H9 (cell line): Measurements from ENCODE around the gene PRKAR2A. TPM values are rescaled to one million over a fixed set of nuclear protein-coding genes. Genes with fewer than 3 reads are reported as not detected.

Experiments used
- DNase-seq: peaks from one replicate; pipeline ENCODE4 v3.0.0-alpha.2; 2017
- H2AFZ ChIP-seq: one replicate; pipeline ENCODE4 v1.6.1; 2013; ENCODE audit warnings: mild to moderate bottlenecking, low read length, control low read depth, moderate library complexity
- H2AK5ac ChIP-seq: 2 replicates; pipeline ENCODE4 v1.6.1; 2013; ENCODE audit warnings: low read length, control low read depth, mixed read lengths; ENCODE audit not compliant: insufficient read length
- H2BK120ac ChIP-seq: one replicate; pipeline ENCODE4 v1.6.1; 2013; ENCODE audit warnings: low read depth, mild to moderate bottlenecking, low read length, control low read depth, inconsistent platforms; ENCODE audit not compliant: poor library complexity, severe bottlenecking
- H2BK12ac ChIP-seq: 2 replicates; pipeline ENCODE4 v1.6.1; 2013; ENCODE audit warnings: low read length, control low read depth, mixed read lengths, low read depth; ENCODE audit not compliant: insufficient read length
- H2BK15ac ChIP-seq: 2 replicates; pipeline ENCODE4 v1.6.1; 2013; ENCODE audit warnings: low read depth, low read length, control low read depth
- H2BK20ac ChIP-seq: one replicate; pipeline ENCODE4 v1.6.1; 2013; ENCODE audit warnings: low read depth, mild to moderate bottlenecking, low read length, control low read depth, inconsistent platforms; ENCODE audit not compliant: poor library complexity, severe bottlenecking
- H2BK5ac ChIP-seq: 2 replicates; pipeline ENCODE4 v1.6.1; 2013; ENCODE audit warnings: low read length, control low read depth, mixed read lengths; ENCODE audit not compliant: insufficient read length
- H3K14ac ChIP-seq: 2 replicates; pipeline ENCODE4 v1.6.1; 2013; ENCODE audit warnings: low read length, control low read depth; ENCODE audit not compliant: insufficient read depth
- H3K18ac ChIP-seq: 2 replicates; pipeline ENCODE4 v1.6.1; 2013; ENCODE audit warnings: low read depth, mild to moderate bottlenecking, mixed read lengths, low read length, control low read depth; ENCODE audit not compliant: insufficient read length
- H3K23ac ChIP-seq: 2 replicates; pipeline ENCODE4 v1.6.1; 2013; ENCODE audit warnings: low read length, control low read depth, mixed read lengths, low read depth; ENCODE audit not compliant: insufficient read length
- H3K23me2 ChIP-seq: 2 replicates; pipeline ENCODE4 v1.6.1; 2013; ENCODE audit warnings: low read depth, mild to moderate bottlenecking, mixed read lengths, low read length, control low read depth; ENCODE audit not compliant: insufficient read length, poor library complexity, severe bottlenecking
- H3K27ac ChIP-seq: 2 replicates; pipeline ENCODE4 v1.5.1; 2013; ENCODE audit warnings: low read length, control low read depth, mixed read lengths, low read depth; ENCODE audit not compliant: insufficient read length
- H3K27me3 ChIP-seq: 2 replicates; pipeline ENCODE4 v1.6.1; 2013; ENCODE audit warnings: low read length, control low read depth, inconsistent platforms; ENCODE audit not compliant: insufficient read depth
- H3K4ac ChIP-seq: 2 replicates; pipeline ENCODE4 v1.6.1; 2013; ENCODE audit warnings: low read depth, mild to moderate bottlenecking, control low read depth, inconsistent platforms, low read length, moderate library complexity
- H3K4me1 ChIP-seq: 2 replicates; pipeline ENCODE4 v1.6.1; 2013; ENCODE audit warnings: low read length, control low read depth, inconsistent platforms; ENCODE audit not compliant: insufficient read depth
- H3K4me2 ChIP-seq: 2 replicates; pipeline ENCODE4 v1.6.1; 2013; ENCODE audit warnings: low read length, control low read depth, mixed read lengths; ENCODE audit not compliant: insufficient read length, insufficient read depth
- H3K56ac ChIP-seq: 2 replicates; pipeline ENCODE4 v1.6.1; 2013; ENCODE audit warnings: low read depth, mild to moderate bottlenecking, mixed read lengths, low read length, control low read depth; ENCODE audit not compliant: insufficient read length
- H3K79me1 ChIP-seq: 2 replicates; pipeline ENCODE4 v1.6.1; 2013; ENCODE audit warnings: low read depth, mild to moderate bottlenecking, moderate library complexity, low read length, control low read depth, inconsistent platforms; ENCODE audit not compliant: insufficient read depth, poor library complexity, severe bottlenecking
- H3K79me2 ChIP-seq: 2 replicates; pipeline ENCODE4 v1.6.1; 2013; ENCODE audit warnings: low read length, control low read depth, inconsistent platforms; ENCODE audit not compliant: insufficient read depth
- H3K9ac ChIP-seq: 2 replicates; pipeline ENCODE4 v1.6.1; 2013; ENCODE audit warnings: low read length, control low read depth, mixed read lengths; ENCODE audit not compliant: insufficient read length; ENCODE audit errors: extremely low read depth
- H3K9me3 ChIP-seq: one replicate; pipeline ENCODE4 v1.6.1; 2013; ENCODE audit warnings: low read depth, low read length, inconsistent platforms; ENCODE audit not compliant: control insufficient read depth
- H3T11ph ChIP-seq: one replicate; pipeline ENCODE4 v1.6.1; 2013; ENCODE audit warnings: mild to moderate bottlenecking, low read length, control low read depth, inconsistent platforms
- H4K20me1 ChIP-seq: one replicate; pipeline ENCODE4 v1.6.1; 2013; ENCODE audit not compliant: control insufficient read depth, insufficient read length, insufficient read depth
- H4K5ac ChIP-seq: 2 replicates; pipeline ENCODE4 v1.6.1; 2013; ENCODE audit warnings: low read depth, mild to moderate bottlenecking, mixed read lengths, low read length, control low read depth; ENCODE audit not compliant: insufficient read length
- H4K8ac ChIP-seq: replicated peaks from 2 replicates; pipeline ENCODE4 v1.6.1; 2013; ENCODE audit warnings: low read length, control low read depth, mixed read lengths, low read depth; ENCODE audit not compliant: insufficient read length
- H4K91ac ChIP-seq: 2 replicates; pipeline ENCODE4 v1.6.1; 2013; ENCODE audit warnings: low read depth, mild to moderate bottlenecking, moderate library complexity, mixed read lengths, low read length, control low read depth; ENCODE audit not compliant: insufficient read length
- H3K27ac Mint-ChIP-seq, 3 experiments: 2 replicates in 2 of 3; 3 replicates in 1 of 3; pipeline ENCODE4 v1.8.0; 2020 to 2021; ENCODE audit warnings: mixed read lengths in 3 of 3, mild to moderate bottlenecking in 1 of 3, moderate library complexity in 1 of 3
- H3K27me3 Mint-ChIP-seq: 2 replicates; pipeline ENCODE4 v1.8.0; 2021; ENCODE audit warnings: low read depth, mild to moderate bottlenecking, moderate library complexity, mixed read lengths
- H3K36me3 Mint-ChIP-seq, 3 experiments: 2 replicates in 2 of 3; 3 replicates in 1 of 3; pipeline ENCODE4 v1.8.0; 2020 to 2021; ENCODE audit warnings: low read depth in 3 of 3, mixed read lengths in 3 of 3; ENCODE audit not compliant: insufficient read depth in 1 of 3
- H3K4me1 Mint-ChIP-seq, 2 experiments: 2 replicates each; pipeline ENCODE4 v1.8.0; 2020; ENCODE audit warnings: mixed read lengths in 2 of 2
- H3K4me3 Mint-ChIP-seq, 2 experiments: 2 replicates in 1 of 2; 3 replicates in 1 of 2; pipeline ENCODE4 v1.8.0; 2020 to 2021; ENCODE audit warnings: mild to moderate bottlenecking in 2 of 2, mixed read lengths in 2 of 2, moderate library complexity in 1 of 2
- H3K9me3 Mint-ChIP-seq, 2 experiments: 2 replicates in 1 of 2; 3 replicates in 1 of 2; pipeline ENCODE4 v1.8.0; 2020; ENCODE audit warnings: mild to moderate bottlenecking in 2 of 2, mixed read lengths in 2 of 2, moderate library complexity in 1 of 2
- CTCF ChIP-seq: fragments of 200-600 bp; sonication (generic); conservative IDR thresholded peaks from 3 replicates; pipeline ENCODE4 v1.8.0; 2021; ENCODE audit warnings: antibody characterized with exemption, mild to moderate bottlenecking
- WGBS: extraction: QIAGEN DNeasy Blood & Tissue Kit; methylation state at CpG from one replicate; pipeline ENCODE4 v1.1.7; 2013; ENCODE audit warnings: missing lambda C conversion rate, low lambda C conversion rate, mixed read lengths; ENCODE audit not compliant: insufficient read length; ENCODE audit errors: extremely low coverage; 5-methylcytosine and 5-hydroxymethylcytosine counted together
- total RNA-seq: library from RNA; stranded (reverse); gene quantifications from 2 replicates; pipeline ENCODE4 v1.2.1, GENCODE V29; 2021

Gene PRKAR2A
- total RNA-seq, 1 experiment from 2014 or later: 39.1 TPM

GRCh38 chr3:48879994-48880377 is 32.3 kb upstream of the PRKAR2A start:
- Histone ChIP-seq H3K9ac (no peak overlapping the region), H4K20me1 (no peaks in the 10 kb centered on the region), H3K79me1 (no peaks in the 10 kb centered on the region), H2BK120ac (no peak overlapping the region), H3K4me1 (no peaks in the 10 kb centered on the region), H3K14ac (no peak overlapping the region), H3K23me2 (no peaks in the 10 kb centered on the region), H3K56ac (no peak overlapping the region), H2BK12ac (no peak overlapping the region), H3K27ac (no peak overlapping the region), H3T11ph (no peak overlapping the region), H2BK5ac (no peak overlapping the region), H3K23ac (no peak overlapping the region), H2BK20ac (no peak overlapping the region), H3K79me2 (no peaks in the 10 kb centered on the region), H4K91ac (no peak overlapping the region), H3K18ac (no peak overlapping the region), H4K5ac (no peak overlapping the region), H3K4me2 (no peak overlapping the region), H2AK5ac (no peak overlapping the region), H2BK15ac (no peak overlapping the region), H3K9me3 (no peaks in the 10 kb centered on the region), H4K8ac (no peak overlapping the region), H3K27me3 (no peaks in the 10 kb centered on the region), H2AFZ (no peak overlapping the region), H3K4ac (no peak overlapping the region)
- H3K4me1 Mint-ChIP-seq: no peaks in the 10 kb centered on the region
- H3K9me3 Mint-ChIP-seq: no peaks in the 10 kb centered on the region
- TF ChIP-seq CTCF: no peak
- no CpG with 5 or more reads among the region's 6 CpGs for WGBS
- H3K27me3 Mint-ChIP-seq: no peaks in the 10 kb centered on the region; the same call in 1 of the 2 replicates
- DNase-seq: no peak
- H3K27ac Mint-ChIP-seq: no peak overlapping the region; a peak in 1 of 7 replicates
- H3K4me3 Mint-ChIP-seq: no peak overlapping the region
- 0 out of 7 replicates have a peak, but pooled peaks cover 0 to 2% (median 0%) of the 10 kb centered on the region in 3 experiments for H3K36me3 Mint-ChIP-seq
